HepG2 (cell line): Measurements from ENCODE around the gene ANKLE1. TPM values are rescaled to one million over a fixed set of nuclear protein-coding genes. Genes with fewer than 3 reads are reported as not detected.
A peak's percentile ranks its signal among the peaks of the same experiment; 100 is the strongest.

Source experiments
- CHD2 ChIP-seq: IDR thresholded peaks from 2 replicates; pipeline ENCODE4 v1.6.1; 2011; ENCODE audit warnings: low read depth, low read length, improper control_type of control experiment
- EP300 ChIP-seq, 3 experiments: sonication (generic) in 1 of 3; formaldehyde crosslinking in 1 of 3; IDR thresholded peaks; 2 replicates each; pipeline versions ENCODE4 v1.5.1 to v1.6.1; 2011 to 2020; ENCODE audit warnings: low read depth in 2 of 3, low read length in 2 of 3, borderline replicate concordance in 1 of 3, improper control_type of control experiment in 1 of 3, mild to moderate bottlenecking in 1 of 3, missing genetic modification reagents in 1 of 3, moderate library complexity in 1 of 3
- FOXA3 ChIP-seq: IDR thresholded peaks from 2 replicates; pipeline ENCODE4 v1.6.1; 2016; ENCODE audit warnings: missing genetic modification reagents, missing compliant biosample characterization
- FOXO1 ChIP-seq: sonication (generic); formaldehyde crosslinking; IDR thresholded peaks from 2 replicates; pipeline ENCODE4 v1.4.0; 2020; ENCODE audit warnings: missing genetic modification reagents
- GPN1 ChIP-seq: sonication (generic); formaldehyde crosslinking; IDR thresholded peaks from 2 replicates; pipeline ENCODE4 v1.5.1; 2020; ENCODE audit warnings: missing genetic modification reagents, borderline replicate concordance
- GTF2F1 ChIP-seq: fragments of 150-350 bp; IDR thresholded peaks from 2 replicates; pipeline ENCODE4 v1.6.1; 2014; ENCODE audit warnings: low read length
- HNRNPH1 ChIP-seq: fragments of 200-400 bp; formaldehyde crosslinking; optimal IDR thresholded peaks from 2 replicates; pipeline ENCODE3; 2017; ENCODE audit warnings: mild to moderate bottlenecking, low read depth, low read length
- IRX3 ChIP-seq: sonication (generic); formaldehyde crosslinking; IDR thresholded peaks from 2 replicates; pipeline ENCODE4 v1.8.1; 2023; ENCODE audit warnings: mild to moderate bottlenecking, low read depth, missing genetic modification reagents, borderline replicate concordance
- KLF13 ChIP-seq: sonication (generic); formaldehyde crosslinking; IDR thresholded peaks from 2 replicates; pipeline ENCODE4 v1.4.0; 2020; ENCODE audit warnings: mild to moderate bottlenecking, missing genetic modification reagents
- NFE2 ChIP-seq: sonication (generic); formaldehyde crosslinking; IDR thresholded peaks from 2 replicates; pipeline ENCODE4 v1.4.0; 2020; ENCODE audit warnings: missing genetic modification reagents
- NFRKB ChIP-seq: fragments of 450-650 bp; IDR thresholded peaks from 2 replicates; pipeline ENCODE4 v1.6.1; 2017
- PRDM4 ChIP-seq: sonication (generic); formaldehyde crosslinking; IDR thresholded peaks from 2 replicates; pipeline ENCODE4 v1.9.0; 2021; ENCODE audit warnings: missing genetic modification reagents, borderline replicate concordance
- RAD21 ChIP-seq: fragments of 450-650 bp; formaldehyde crosslinking; IDR thresholded peaks from 2 replicates; pipeline ENCODE4 v1.5.0; 2020; ENCODE audit warnings: mild to moderate bottlenecking
- SAFB2 ChIP-seq: sonication (generic); formaldehyde crosslinking; IDR thresholded peaks from 2 replicates; pipeline ENCODE4 v1.5.1; 2020; ENCODE audit warnings: missing genetic modification reagents, low read depth, mild to moderate bottlenecking, borderline replicate concordance
- SIX4 ChIP-seq: sonication (generic); formaldehyde crosslinking; IDR thresholded peaks from 2 replicates; pipeline ENCODE4 v1.4.0; 2020; ENCODE audit warnings: missing genetic modification reagents
- SNRNP70 ChIP-seq: fragments of 200-400 bp; formaldehyde crosslinking; IDR thresholded peaks from 2 replicates; pipeline ENCODE4 v1.6.1; 2017; ENCODE audit warnings: mild to moderate bottlenecking, low read depth, low read length, moderate library complexity
- SOX5 ChIP-seq: IDR thresholded peaks from 2 replicates; pipeline ENCODE4 v1.6.1; 2016; ENCODE audit warnings: borderline replicate concordance
- TCF12 ChIP-seq, 2 experiments: fragments of 450-650 bp in 1 of 2; sonication (generic) in 1 of 2; formaldehyde crosslinking in 1 of 2; IDR thresholded peaks; 2 replicates each; pipeline versions ENCODE4 v1.6.1 to v1.8.0; 2017 to 2022; ENCODE audit warnings: antibody characterized with exemption in 1 of 2, mild to moderate bottlenecking in 1 of 2, missing genetic modification reagents in 1 of 2, moderate library complexity in 1 of 2
- TCF7L2 ChIP-seq: IDR thresholded peaks from 2 replicates; pipeline ENCODE4 v1.6.1; 2011; ENCODE audit warnings: mild to moderate bottlenecking, low read depth, low read length, moderate library complexity
- TEAD3 ChIP-seq: optimal IDR thresholded peaks from 2 replicates; pipeline ENCODE3; 2016; ENCODE audit warnings: borderline replicate concordance
- TFDP2 ChIP-seq: sonication (generic); formaldehyde crosslinking; IDR thresholded peaks from 2 replicates; pipeline ENCODE4 v1.4.0; 2020; ENCODE audit warnings: missing genetic modification reagents
- TMF1 ChIP-seq: sonication (generic); formaldehyde crosslinking; IDR thresholded peaks from 2 replicates; pipeline ENCODE4 v1.8.1; 2022; ENCODE audit warnings: low read depth, missing genetic modification reagents
- ZBTB8A ChIP-seq: sonication (generic); formaldehyde crosslinking; IDR thresholded peaks from 2 replicates; pipeline ENCODE4 v1.4.0; 2020; ENCODE audit warnings: mild to moderate bottlenecking, low read depth, missing genetic modification reagents, borderline replicate concordance
- ZKSCAN8 ChIP-seq: IDR thresholded peaks from 2 replicates; pipeline ENCODE4 v1.6.1; 2016; ENCODE audit warnings: borderline replicate concordance, missing genetic modification reagents, missing compliant biosample characterization
- ZNF44 ChIP-seq: sonication (generic); formaldehyde crosslinking; IDR thresholded peaks from 2 replicates; pipeline ENCODE4 v1.5.1; 2020; ENCODE audit warnings: mild to moderate bottlenecking, missing genetic modification reagents
- ZNF510 ChIP-seq: sonication (generic); formaldehyde crosslinking; IDR thresholded peaks from 2 replicates; pipeline ENCODE4 v1.4.0; 2020; ENCODE audit warnings: low read depth, mild to moderate bottlenecking, missing genetic modification reagents
- ZNF660 ChIP-seq: sonication (generic); formaldehyde crosslinking; IDR thresholded peaks from 2 replicates; pipeline ENCODE4 v1.5.1; 2020; ENCODE audit warnings: mild to moderate bottlenecking, low read depth, missing genetic modification reagents, borderline replicate concordance
- ZSCAN21 ChIP-seq: sonication (generic); formaldehyde crosslinking; IDR thresholded peaks from 2 replicates; pipeline ENCODE4 v1.8.0; 2022; ENCODE audit warnings: mild to moderate bottlenecking, missing genetic modification reagents, moderate library complexity, borderline replicate concordance
- polyA plus RNA-seq, 8 experiments: library from polyadenylated mRNA; depleted of rRNA in 3 of 8; stranded (reverse) in 7 of 8; unstranded in 1 of 8; fragments of >200 nt; fragmentation: Illumina TruSeq in 4 of 8; extraction: Trizol in 4 of 8; gene quantifications; 2 replicates each; pipeline versions ENCODE4 v1.2.1 to v1.2.3, GENCODE V29; 2011 to 2016; ENCODE audit warnings: low read depth in 4 of 8, missing spikeins in 1 of 8, mixed read lengths in 1 of 8; ENCODE audit not compliant: insufficient read depth in 1 of 8
- total RNA-seq, 5 experiments: library from RNA; depleted of rRNA; stranded (reverse); fragments of >200 nt; fragmentation: Illumina TruSeq; extraction: Trizol; gene quantifications; 2 replicates each; pipeline ENCODE4 v1.2.3, GENCODE V29; 2016; ENCODE audit warnings: low read depth in 1 of 5

Gene ANKLE1
- total and polyA plus RNA-seq, 2 of the 13 experiments (the other 11 are each of a cell fraction or from before 2014, with no cell fraction given): 0.69 to 1.5 TPM

DNA sequence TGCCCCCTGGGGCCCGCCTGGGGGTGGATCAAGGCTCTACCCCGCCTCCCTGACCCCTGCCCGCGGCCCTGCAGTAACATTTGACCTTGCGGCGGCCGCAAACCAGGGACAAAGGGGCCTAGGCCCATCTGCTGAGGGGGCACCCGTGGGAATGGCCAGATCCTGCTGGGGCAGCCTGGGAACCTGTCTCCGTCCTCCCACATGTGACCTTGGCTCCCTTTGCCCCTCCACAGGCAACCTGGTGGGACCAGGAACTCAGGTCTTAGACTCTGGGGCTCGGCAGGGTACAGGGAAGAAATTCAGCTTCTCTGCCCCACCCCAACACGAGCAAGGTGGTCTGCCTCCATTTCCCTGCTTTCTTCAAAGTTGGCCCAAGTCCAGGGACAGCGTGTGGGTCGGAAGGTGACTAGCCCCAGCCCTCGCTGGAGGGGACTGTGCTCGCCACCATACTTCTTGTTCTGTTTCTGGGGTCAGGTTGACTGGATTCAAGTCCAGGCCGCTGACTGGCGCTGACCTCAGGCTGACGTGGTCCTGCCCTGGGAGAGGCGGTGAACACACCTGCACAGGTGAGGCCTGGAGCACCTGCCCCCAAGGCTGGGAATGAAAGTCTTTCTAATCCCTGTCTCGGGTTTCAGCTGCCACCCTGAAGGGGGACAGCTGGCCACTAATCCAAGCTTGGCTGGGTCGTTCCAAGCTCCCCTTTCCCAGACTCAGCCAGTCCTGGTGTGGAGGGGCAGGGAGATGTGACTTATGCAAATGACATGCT is 33.5 kb upstream of the ANKLE1 start (continued):
- TF ChIP-seq PRDM4 (CRISPR knock-in tag): no peak
- TF ChIP-seq FOXO1 (CRISPR knock-in tag): peak; percentile 79
- TF ChIP-seq IRX3 (CRISPR knock-in tag): peak; percentile 47; the same call in 1 of the 2 replicates
- no peak for TF ChIP-seq ZNF44 (CRISPR knock-in tag)
- peak; percentile 99 for TF ChIP-seq ZKSCAN8 (CRISPR knock-in tag)
- TF ChIP-seq EP300 (IDR thresholded peaks at IDR 0.05; ENCODE audit: low read depth in 2 of 2, low read length in 2 of 2): peak; percentile 67 to 96; a peak in 3 of 4 replicates
- peak; percentile 91 for TF ChIP-seq EP300 (CRISPR knock-in tag; IDR thresholded peaks at IDR 0.05; ENCODE audit: borderline replicate concordance)
- no peak for TF ChIP-seq SAFB2 (CRISPR knock-in tag)
- peak; percentile 74 for TF ChIP-seq SOX5 (CRISPR knock-in tag)
- peak; percentile 47 for TF ChIP-seq TEAD3 (CRISPR knock-in tag)
- no peak for TF ChIP-seq GPN1 (CRISPR knock-in tag)
- TF ChIP-seq SIX4 (CRISPR knock-in tag): peak; percentile 77
- peak; percentile 87 for TF ChIP-seq ZSCAN21
- 0 out of 2 replicates have a peak, but pooled peaks have one; percentile 52 for TF ChIP-seq ZNF510 (CRISPR knock-in tag)
- no peak for TF ChIP-seq HNRNPH1
- TF ChIP-seq NFE2 (CRISPR knock-in tag): no peak
- TF ChIP-seq ZBTB8A: peak; percentile 60; the same call in 1 of the 2 replicates
- TF ChIP-seq CHD2: peak; percentile 18; the same call in 1 of the 2 replicates
- no peak for TF ChIP-seq ZNF660 (CRISPR knock-in tag)
- no peak for TF ChIP-seq KLF13
- TF ChIP-seq TCF12 (IDR thresholded peaks at IDR 0.05): no peak
- peak; percentile 97 for TF ChIP-seq TCF12 (CRISPR knock-in tag; IDR thresholded peaks at IDR 0.05)
- TF ChIP-seq FOXA3 (CRISPR knock-in tag): peak; percentile 87
- no peak for TF ChIP-seq SNRNP70
- TF ChIP-seq NFRKB: no peak
- no peak for TF ChIP-seq GTF2F1
- peak; percentile 42; the same call in 1 of the 2 replicates for TF ChIP-seq TFDP2 (CRISPR knock-in tag)
- TF ChIP-seq TMF1: peak; percentile 72
- TF ChIP-seq RAD21 (CRISPR knock-in tag): peak; percentile 57; the same call in 1 of the 2 replicates
- TF ChIP-seq TCF7L2: peak; percentile 44; the same call in 1 of the 2 replicates
